ENCODE data around the gene QSER1.
"Not testable (repeated sequence)": the region's sequence is repeated elsewhere in the genome, so short reads cannot be mapped to it uniquely, and the experiment has no call there.

Gene QSER1

GRCh38 chr11:32921204-32921603 lies 28.6 kb downstream of the QSER1 start:
- WGBS, 2 experiments: 88 to 100% methylated on average over 1 of the region's 1 CpG
- no peaks in the 10 kb centered on the region for H3K9me3 ChIP-seq (ENCODE audit: control insufficient read depth, low read length)

GRCh38 chr11:32931606-32932005 lies 39.0 kb downstream of the QSER1 start:
- Histone ChIP-seq H3K9me3 (ENCODE audit: control insufficient read depth, low read length) (no peaks in the 10 kb centered on the region), H3K36me3 (ENCODE audit: control insufficient read depth, insufficient read depth, low read length) (peaks cover 51% of the 10 kb centered on the region), H3K27ac (ENCODE audit: insufficient read depth, low read depth, low read length, poor library complexity, severe bottlenecking) (no peak overlapping the region), H3K4me1 (ENCODE audit: control insufficient read depth, insufficient read depth, low read length) (no peaks in the 10 kb centered on the region), H3K4me3 (ENCODE audit: insufficient read depth, low read depth, low read length) (no peak overlapping the region), H3K27me3 (ENCODE audit: control insufficient read depth, insufficient read depth, low read length, poor library complexity, severe bottlenecking) (no peaks in the 10 kb centered on the region)
- 87 to 95% methylated on average over 1 of the region's 1 CpG for WGBS, 2 experiments

More at GRCh38 chr11:32921204-32921603, 28.6 kb downstream of the QSER1 start:
- Histone ChIP-seq H3K4me1 (ENCODE audit: control insufficient read depth, insufficient read depth, low read length) (no peaks in the 10 kb centered on the region), H3K27me3 (ENCODE audit: control insufficient read depth, insufficient read depth, low read length, poor library complexity, severe bottlenecking) (no peaks in the 10 kb centered on the region), H3K27ac (ENCODE audit: insufficient read depth, low read depth, low read length, poor library complexity, severe bottlenecking) (no peak overlapping the region), H3K36me3 (ENCODE audit: control insufficient read depth, insufficient read depth, low read length) (peaks cover 3% of the 10 kb centered on the region), H3K4me3 (ENCODE audit: insufficient read depth, low read depth, low read length) (no peak overlapping the region)

DNA sequence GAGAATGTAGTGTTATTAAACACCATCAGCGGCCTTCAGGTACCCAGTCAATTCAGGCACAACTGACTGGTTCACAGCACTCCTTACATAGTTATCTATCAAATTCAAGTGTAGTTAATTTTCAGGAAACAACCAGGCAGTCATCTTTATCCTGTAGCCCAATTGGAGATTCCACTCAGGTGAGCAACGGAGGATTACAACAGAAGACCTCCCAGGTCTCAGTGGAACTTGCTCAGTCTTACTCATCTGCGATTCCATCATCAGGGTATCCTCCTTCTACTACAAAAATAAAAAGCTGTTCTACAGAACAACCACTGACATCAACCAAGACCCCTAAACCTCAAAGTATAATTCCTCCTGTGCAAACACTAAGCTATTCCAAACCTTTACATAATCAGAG lies 39.6 kb downstream of the QSER1 start:
- no peak overlapping the region for H3K4me3 ChIP-seq (ENCODE audit: insufficient read depth, low read depth, low read length)
- no peak overlapping the region for H3K27ac ChIP-seq (ENCODE audit: insufficient read depth, low read depth, low read length, poor library complexity, severe bottlenecking)
- no peaks in the 10 kb centered on the region for H3K9me3 ChIP-seq (ENCODE audit: control insufficient read depth, low read length)
- H3K36me3 ChIP-seq (ENCODE audit: control insufficient read depth, insufficient read depth, low read length): peaks cover 55% of the 10 kb centered on the region
- no peaks in the 10 kb centered on the region for H3K27me3 ChIP-seq (ENCODE audit: control insufficient read depth, insufficient read depth, low read length, poor library complexity, severe bottlenecking)
- H3K4me1 ChIP-seq (ENCODE audit: control insufficient read depth, insufficient read depth, low read length): no peaks in the 10 kb centered on the region
- 95 to 96% methylated on average over 3 of the region's 3 CpGs for WGBS, 2 experiments

DNA sequence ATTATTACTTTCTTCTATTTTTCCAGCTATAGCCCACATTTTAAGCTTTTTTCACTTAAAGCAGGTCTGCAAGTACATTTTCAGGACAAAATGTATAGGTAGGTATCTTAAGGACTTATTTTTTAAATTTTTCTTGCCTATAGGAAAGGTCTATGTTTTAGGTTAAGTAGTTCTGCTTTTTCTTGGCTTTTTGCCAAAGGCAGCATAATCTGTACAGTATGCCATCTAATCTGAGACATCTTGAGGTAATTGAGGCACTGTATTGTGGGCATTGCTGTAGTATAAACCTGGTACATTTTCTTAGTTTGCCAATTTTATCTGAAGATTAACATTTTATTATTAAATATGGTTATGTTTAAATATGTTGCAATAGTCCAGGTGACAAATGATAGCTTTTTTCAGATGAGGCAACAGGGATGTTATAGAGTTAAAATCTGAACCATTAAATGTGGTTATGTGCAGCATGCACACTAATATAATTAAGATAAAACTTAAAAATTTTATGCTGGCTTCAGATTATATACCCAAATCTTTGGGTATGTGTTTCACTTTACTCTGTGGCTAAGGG lies 42.9 kb downstream of the QSER1 start:
- Histone ChIP-seq H3K4me1 (ENCODE audit: control insufficient read depth, insufficient read depth, low read length) (no peaks in the 10 kb centered on the region), H3K27me3 (ENCODE audit: control insufficient read depth, insufficient read depth, low read length, poor library complexity, severe bottlenecking) (no peaks in the 10 kb centered on the region), H3K4me3 (ENCODE audit: insufficient read depth, low read depth, low read length) (no peak overlapping the region), H3K9me3 (ENCODE audit: control insufficient read depth, low read length) (no peaks in the 10 kb centered on the region), H3K27ac (ENCODE audit: insufficient read depth, low read depth, low read length, poor library complexity, severe bottlenecking) (no peak overlapping the region), H3K36me3 (ENCODE audit: control insufficient read depth, insufficient read depth, low read length) (peaks cover 55% of the 10 kb centered on the region)

DNA sequence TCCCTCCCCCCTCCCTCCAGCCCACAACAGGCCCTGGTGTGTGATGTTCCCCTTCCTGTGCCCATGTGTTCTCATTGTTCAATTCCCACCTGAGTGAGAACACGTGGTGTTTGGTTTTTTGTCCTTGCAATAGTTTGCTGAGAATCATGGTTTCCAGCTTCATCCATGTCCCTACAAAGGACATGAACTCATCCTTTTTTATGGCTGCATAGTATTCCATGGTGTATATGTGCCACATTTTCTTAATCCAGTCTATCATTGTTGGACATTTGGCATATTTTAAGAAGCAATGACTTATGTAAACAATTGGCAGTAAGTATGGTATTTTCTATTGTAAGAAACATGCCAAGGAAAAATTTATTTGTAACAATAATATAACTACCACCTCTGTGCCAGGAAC lies 43.6 kb downstream of the QSER1 start:
- not testable (repeated sequence) for H3K27ac ChIP-seq (ENCODE audit: insufficient read depth, low read depth, low read length, poor library complexity, severe bottlenecking); H3K4me1 ChIP-seq (ENCODE audit: control insufficient read depth, insufficient read depth, low read length); H3K4me3 ChIP-seq (ENCODE audit: insufficient read depth, low read depth, low read length); H3K27me3 ChIP-seq (ENCODE audit: control insufficient read depth, insufficient read depth, low read length, poor library complexity, severe bottlenecking); H3K9me3 ChIP-seq (ENCODE audit: control insufficient read depth, low read length)
- peaks cover 55% of the 10 kb centered on the region for H3K36me3 ChIP-seq (ENCODE audit: control insufficient read depth, insufficient read depth, low read length)
- 100% methylated on average over 1 of the region's 1 CpG for WGBS, 2 experiments

DNA sequence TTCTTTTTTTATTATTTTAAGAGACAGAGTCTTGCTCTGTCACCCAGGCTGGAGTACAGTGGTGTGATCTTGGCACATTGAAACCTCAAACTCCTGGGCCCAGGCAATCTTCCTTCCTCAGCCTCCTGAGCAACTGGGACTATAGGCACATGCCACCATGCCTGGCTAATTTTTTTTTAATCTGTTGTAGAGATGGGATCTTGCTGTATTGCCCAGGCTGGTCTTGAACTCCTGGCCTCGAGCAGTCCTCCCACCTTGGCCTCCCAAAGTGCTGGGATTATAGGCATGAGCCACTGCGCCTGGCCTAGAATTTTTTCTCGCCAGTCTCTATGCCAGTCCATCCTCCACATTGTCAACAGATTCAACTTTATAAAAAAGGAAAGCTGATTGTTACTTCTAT lies 44.7 kb downstream of the QSER1 start:
- H3K27ac ChIP-seq (ENCODE audit: insufficient read depth, low read depth, low read length, poor library complexity, severe bottlenecking); H3K9me3 ChIP-seq (ENCODE audit: control insufficient read depth, low read length); H3K27me3 ChIP-seq (ENCODE audit: control insufficient read depth, insufficient read depth, low read length, poor library complexity, severe bottlenecking); H3K4me3 ChIP-seq (ENCODE audit: insufficient read depth, low read depth, low read length); H3K4me1 ChIP-seq (ENCODE audit: control insufficient read depth, insufficient read depth, low read length): not testable (repeated sequence)
- 96 to 97% methylated on average over 3 of the region's 3 CpGs for WGBS, 2 experiments
- peaks cover 45% of the 10 kb centered on the region for H3K36me3 ChIP-seq (ENCODE audit: control insufficient read depth, insufficient read depth, low read length)

GRCh38 chr11:32939046-32939445 lies 46.4 kb downstream of the QSER1 start:
- no peak overlapping the region for H3K27ac ChIP-seq (ENCODE audit: insufficient read depth, low read depth, low read length, poor library complexity, severe bottlenecking)
- no peak overlapping the region for H3K4me3 ChIP-seq (ENCODE audit: insufficient read depth, low read depth, low read length)
- H3K9me3 ChIP-seq (ENCODE audit: control insufficient read depth, low read length): no peaks in the 10 kb centered on the region
- peaks cover 28% of the 10 kb centered on the region for H3K36me3 ChIP-seq (ENCODE audit: control insufficient read depth, insufficient read depth, low read length)
- H3K4me1 ChIP-seq (ENCODE audit: control insufficient read depth, insufficient read depth, low read length): no peaks in the 10 kb centered on the region
- H3K27me3 ChIP-seq (ENCODE audit: control insufficient read depth, insufficient read depth, low read length, poor library complexity, severe bottlenecking): no peaks in the 10 kb centered on the region
- whole genome bisulfite sequencing, 2 experiments: 90 to 100% methylated on average over 1 of the region's 1 CpG

- Histone ChIP-seq H3K9me3 (ENCODE audit: control insufficient read depth, low read length) (no peaks in the 10 kb centered on the region), H3K4me3 (ENCODE audit: insufficient read depth, low read depth, low read length) (no peak overlapping the region), H3K36me3 (ENCODE audit: control insufficient read depth, insufficient read depth, low read length) (peaks cover 20% of the 10 kb centered on the region), H3K27ac (ENCODE audit: insufficient read depth, low read depth, low read length, poor library complexity, severe bottlenecking) (no peak overlapping the region), H3K4me1 (ENCODE audit: control insufficient read depth, insufficient read depth, low read length) (no peaks in the 10 kb centered on the region), H3K27me3 (ENCODE audit: control insufficient read depth, insufficient read depth, low read length, poor library complexity, severe bottlenecking) (no peaks in the 10 kb centered on the region)
These were observed 47.3 kb downstream of the QSER1 start for GRCh38 chr11:32939866-32940265.

DNA sequence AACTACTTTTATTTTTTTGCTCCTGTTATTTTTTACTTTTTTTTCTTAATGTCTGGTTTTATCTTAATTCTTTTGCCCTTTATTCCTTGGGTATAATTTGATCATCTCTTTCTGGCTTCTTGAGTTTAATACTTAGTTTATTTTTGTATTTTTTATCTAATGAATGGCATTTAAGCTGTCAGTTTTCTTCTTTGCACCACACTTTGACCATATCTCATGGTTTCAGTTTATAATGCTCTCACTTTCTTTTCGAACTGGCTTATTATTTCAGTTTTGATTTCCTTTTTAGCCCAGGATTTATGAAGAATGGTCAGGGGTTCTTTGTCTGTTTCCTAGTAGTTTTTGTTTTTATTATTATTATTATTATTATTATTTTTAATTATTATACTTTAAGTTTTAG lies 48.3 kb downstream of the QSER1 start:
- H3K36me3 ChIP-seq (ENCODE audit: control insufficient read depth, insufficient read depth, low read length): peaks cover 11% of the 10 kb centered on the region
- 88% methylated on average over 1 of the region's 1 CpG; no CpG with 5 or more reads in 1 of the 2 experiments for WGBS, 2 experiments
- H3K27me3 ChIP-seq (ENCODE audit: control insufficient read depth, insufficient read depth, low read length, poor library complexity, severe bottlenecking): no peaks in the 10 kb centered on the region
- no peak overlapping the region for H3K27ac ChIP-seq (ENCODE audit: insufficient read depth, low read depth, low read length, poor library complexity, severe bottlenecking)
- no peaks in the 10 kb centered on the region for H3K4me1 ChIP-seq (ENCODE audit: control insufficient read depth, insufficient read depth, low read length)
- H3K4me3 ChIP-seq (ENCODE audit: insufficient read depth, low read depth, low read length): no peak overlapping the region
- H3K9me3 ChIP-seq (ENCODE audit: control insufficient read depth, low read length): no peaks in the 10 kb centered on the region

DNA sequence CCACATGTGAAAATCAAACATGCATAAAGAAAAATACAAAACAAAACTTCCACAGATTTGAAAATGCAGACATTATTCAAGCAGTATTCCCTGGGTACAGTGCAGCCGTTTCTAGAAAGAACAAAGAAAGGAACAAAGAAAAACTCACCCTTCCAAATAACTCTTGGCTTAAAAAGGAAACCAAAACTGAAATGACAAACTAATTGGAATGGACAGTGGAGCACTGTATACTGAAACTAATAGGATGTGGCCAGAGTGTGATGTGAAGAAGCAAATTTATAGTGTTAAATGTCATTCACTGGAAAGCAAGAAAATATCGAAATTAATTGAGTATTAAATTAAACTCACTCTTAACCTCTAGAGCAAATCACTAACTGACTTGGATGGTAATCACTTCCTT lies 55.4 kb downstream of the QSER1 start:
- no peaks in the 10 kb centered on the region for H3K36me3 ChIP-seq (ENCODE audit: control insufficient read depth, insufficient read depth, low read length)
- WGBS, 2 experiments: 92 to 98% methylated on average over 1 to 2 of the region's 2 CpGs
- no peaks in the 10 kb centered on the region for H3K9me3 ChIP-seq (ENCODE audit: control insufficient read depth, low read length)
- H3K4me1 ChIP-seq (ENCODE audit: control insufficient read depth, insufficient read depth, low read length): no peaks in the 10 kb centered on the region
- H3K27me3 ChIP-seq (ENCODE audit: control insufficient read depth, insufficient read depth, low read length, poor library complexity, severe bottlenecking): no peaks in the 10 kb centered on the region
- H3K4me3 ChIP-seq (ENCODE audit: insufficient read depth, low read depth, low read length): no peak overlapping the region
- no peak overlapping the region for H3K27ac ChIP-seq (ENCODE audit: insufficient read depth, low read depth, low read length, poor library complexity, severe bottlenecking)

DNA sequence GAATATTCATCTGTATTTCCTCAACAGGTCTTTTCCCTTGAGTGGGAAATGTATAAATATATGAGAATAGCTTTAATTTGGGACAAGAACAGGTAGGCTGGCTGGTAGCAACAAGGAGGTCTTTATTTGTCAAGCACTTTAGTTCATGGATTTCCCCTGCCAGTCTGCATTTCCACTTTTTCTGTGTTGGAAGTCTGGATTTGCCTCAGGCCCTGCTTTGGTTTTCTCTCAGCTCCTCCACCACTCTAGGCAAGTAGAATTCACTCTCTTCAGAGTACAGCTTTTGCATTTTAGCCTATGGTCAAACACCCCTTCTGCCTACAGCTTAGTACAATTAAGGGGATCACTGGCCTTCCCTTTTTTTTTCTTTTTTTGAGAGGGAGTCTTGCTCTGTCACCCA lies 57.1 kb downstream of the QSER1 start:
- Histone ChIP-seq H3K27ac (ENCODE audit: insufficient read depth, low read depth, low read length, poor library complexity, severe bottlenecking) (no peak overlapping the region), H3K9me3 (ENCODE audit: control insufficient read depth, low read length) (no peaks in the 10 kb centered on the region), H3K27me3 (ENCODE audit: control insufficient read depth, insufficient read depth, low read length, poor library complexity, severe bottlenecking) (no peaks in the 10 kb centered on the region), H3K4me1 (ENCODE audit: control insufficient read depth, insufficient read depth, low read length) (no peaks in the 10 kb centered on the region), H3K4me3 (ENCODE audit: insufficient read depth, low read depth, low read length) (no peak overlapping the region), H3K36me3 (ENCODE audit: control insufficient read depth, insufficient read depth, low read length) (no peaks in the 10 kb centered on the region)
